H1 (cell line): Measurements from ENCODE around the gene CALML5. TPM values are rescaled to one million over a fixed set of nuclear protein-coding genes. Genes with fewer than 3 reads are reported as not detected.

Source experiments
- CTCF ChIA-PET: fragments of 300-600 bp; sonication (Branson Sonifier 250); formaldehyde crosslinking; loops from one replicate; lab custom pipeline; 2021; ENCODE audit not compliant: partially characterized antibody; lab: Charles Lee
- POLR2A ChIA-PET: fragments of 300-600 bp; sonication (Branson Sonifier 250); formaldehyde crosslinking; loops from one replicate; lab custom pipeline; 2021; ENCODE audit warnings: inconsistent platforms; ENCODE audit not compliant: partially characterized antibody; lab: Charles Lee
- DNase-seq, 2 experiments: peaks; one replicate each; pipeline versions ENCODE4 v3.0.0 to v3.0.0-alpha.2; 2010 to 2022; ENCODE audit warnings: low spot score in 2 of 2, low read depth in 1 of 2, mixed read lengths in 1 of 2
- FAIRE-seq: peaks from 2 replicates; lab custom pipeline; 2011; peaks lifted over from hg19 to GRCh38; lab: Jason Lieb, UNC
- H2AFZ ChIP-seq: 2 replicates; pipeline ENCODE4 v1.8.1; 2012; ENCODE audit warnings: low read length, inconsistent platforms
- H2AK5ac ChIP-seq: 2 replicates; pipeline ENCODE4 v1.6.1; 2013; ENCODE audit warnings: low read depth, low read length
- H2BK120ac ChIP-seq: replicated peaks from 2 replicates; pipeline ENCODE3; 2013; ENCODE audit warnings: low read depth, low read length, inconsistent platforms
- H2BK12ac ChIP-seq: 2 replicates; pipeline ENCODE4 v1.6.1; 2013; ENCODE audit warnings: low read depth, low read length
- H2BK15ac ChIP-seq: 2 replicates; pipeline ENCODE4 v1.6.1; 2013; ENCODE audit warnings: low read length
- H2BK20ac ChIP-seq: 2 replicates; pipeline ENCODE4 v1.6.1; 2013; ENCODE audit warnings: low read length
- H2BK5ac ChIP-seq: 2 replicates; pipeline ENCODE4 v1.6.1; 2013; ENCODE audit warnings: low read depth, low read length
- H3K14ac ChIP-seq: 2 replicates; pipeline ENCODE4 v1.6.1; 2013; ENCODE audit warnings: inconsistent platforms; ENCODE audit not compliant: insufficient read length
- H3K18ac ChIP-seq: 2 replicates; pipeline ENCODE4 v1.6.1; 2013; ENCODE audit warnings: low read length; ENCODE audit errors: extremely low read depth
- H3K23ac ChIP-seq: 2 replicates; pipeline ENCODE4 v1.6.1; 2013; ENCODE audit warnings: inconsistent platforms; ENCODE audit not compliant: insufficient read length
- H3K23me2 ChIP-seq: 2 replicates; pipeline ENCODE4 v1.6.1; 2013; ENCODE audit warnings: low read depth, low read length
- H3K27ac ChIP-seq: 2 replicates; pipeline ENCODE4 v1.6.1; 2011; ENCODE audit warnings: low read depth, low read length, inconsistent platforms
- H3K27me3 ChIP-seq, 4 experiments: replicated peaks in 1 of 4; 1 replicate in 1 of 4; 2 replicates in 3 of 4; pipeline versions ENCODE4 v1.6.1 to v1.8.1; 2011 to 2013; ENCODE audit warnings: low read length in 3 of 4, mild to moderate bottlenecking in 3 of 4, inconsistent platforms in 2 of 4, mixed read lengths in 2 of 4, moderate library complexity in 1 of 4; ENCODE audit not compliant: control insufficient read depth in 3 of 4, insufficient read depth in 3 of 4; ENCODE audit errors: extremely low read depth in 1 of 4
- H3K36me3 ChIP-seq, 4 experiments: 2 replicates each; pipeline versions ENCODE4 v1.6.1 to v1.8.1; 2011 to 2013; ENCODE audit warnings: mild to moderate bottlenecking in 4 of 4, low read length in 3 of 4, moderate library complexity in 2 of 4, control low read depth in 1 of 4, inconsistent platforms in 1 of 4; ENCODE audit not compliant: insufficient read depth in 4 of 4, control insufficient read depth in 2 of 4
- H3K4ac ChIP-seq: replicated peaks from 2 replicates; pipeline ENCODE3; 2013; ENCODE audit warnings: low read length, low read depth, mixed read lengths, inconsistent platforms; ENCODE audit not compliant: insufficient read length
- H3K4me1 ChIP-seq, 4 experiments: replicated peaks in 1 of 4; 1 replicate in 1 of 4; 2 replicates in 3 of 4; pipeline versions ENCODE4 v1.6.1 to v1.8.1; 2011 to 2013; ENCODE audit warnings: low read length in 3 of 4, inconsistent platforms in 2 of 4, mixed read lengths in 1 of 4; ENCODE audit not compliant: insufficient read depth in 4 of 4, control insufficient read depth in 3 of 4
- H3K4me2 ChIP-seq, 2 experiments: 2 replicates each; pipeline versions ENCODE4 v1.6.1 to v1.8.1; 2011 to 2013; ENCODE audit warnings: low read depth in 2 of 2, low read length in 2 of 2, control low read depth in 1 of 2, inconsistent platforms in 1 of 2, mild to moderate bottlenecking in 1 of 2; ENCODE audit not compliant: insufficient read depth in 1 of 2
- H3K4me3 ChIP-seq, 4 experiments: fragments of 200-600, 300-600 bp in 1 of 4; sonication (generic), shearing (Covaris generic), sonication (Bioruptor Twin) in 1 of 4; 2 replicates each; pipeline versions ENCODE4 v1.5.1 to v1.8.1; 2011 to 2016; ENCODE audit warnings: low read length in 4 of 4, low read depth in 3 of 4, control low read depth in 2 of 4, inconsistent platforms in 2 of 4, mild to moderate bottlenecking in 2 of 4, mixed read lengths in 1 of 4, moderate library complexity in 1 of 4; ENCODE audit not compliant: insufficient read depth in 2 of 4; ENCODE audit errors: extremely low read depth in 1 of 4
- H3K56ac ChIP-seq: replicated peaks from 2 replicates; pipeline ENCODE3; 2013; ENCODE audit warnings: low read depth, mild to moderate bottlenecking, mixed read lengths, low read length, inconsistent platforms; ENCODE audit not compliant: insufficient read length
- H3K79me1 ChIP-seq: 2 replicates; pipeline ENCODE4 v1.6.1; 2013; ENCODE audit warnings: low read depth, low read length, control low read depth
- H3K79me2 ChIP-seq, 2 experiments: 2 replicates each; pipeline versions ENCODE4 v1.6.1 to v1.8.1; 2012 to 2013; ENCODE audit warnings: low read length in 2 of 2, mild to moderate bottlenecking in 2 of 2, inconsistent platforms in 1 of 2; ENCODE audit not compliant: insufficient read depth in 2 of 2, control insufficient read depth in 1 of 2
- H3K9ac ChIP-seq, 4 experiments: replicated peaks in 1 of 4; 1 replicate in 1 of 4; 2 replicates in 3 of 4; pipeline versions ENCODE4 v1.6.1 to v1.8.1; 2011 to 2013; ENCODE audit warnings: low read depth in 3 of 4, low read length in 3 of 4, control low read depth in 2 of 4, mild to moderate bottlenecking in 2 of 4, moderate library complexity in 2 of 4, inconsistent platforms in 1 of 4; ENCODE audit errors: extremely low read depth in 1 of 4
- H3K9me3 ChIP-seq, 2 experiments: 2 replicates each; pipeline versions ENCODE4 v1.6.1 to v1.8.1; 2012 to 2013; ENCODE audit warnings: mild to moderate bottlenecking in 2 of 2, moderate library complexity in 2 of 2, control low read depth in 1 of 2, inconsistent platforms in 1 of 2, low read depth in 1 of 2, low read length in 1 of 2, mixed read lengths in 1 of 2; ENCODE audit not compliant: insufficient read depth in 2 of 2
- H4K20me1 ChIP-seq, 2 experiments: replicated peaks in 1 of 2; 2 replicates each; pipeline versions ENCODE3 to v1.8.1; 2011 to 2013; ENCODE audit warnings: inconsistent platforms in 2 of 2, low read length in 2 of 2, mild to moderate bottlenecking in 1 of 2; ENCODE audit not compliant: insufficient read depth in 2 of 2, control insufficient read depth in 1 of 2
- H4K5ac ChIP-seq: 2 replicates; pipeline ENCODE4 v1.6.1; 2013; ENCODE audit warnings: low read length, low read depth, mixed read lengths, inconsistent platforms; ENCODE audit not compliant: insufficient read length
- H4K8ac ChIP-seq: 2 replicates; pipeline ENCODE4 v1.8.0; 2013; ENCODE audit warnings: mild to moderate bottlenecking, moderate library complexity, low read length, inconsistent platforms; ENCODE audit not compliant: insufficient read depth; ENCODE audit errors: extremely low read depth
- H4K91ac ChIP-seq: replicated peaks from 2 replicates; pipeline ENCODE3; 2013; ENCODE audit warnings: low read length, mixed read lengths, inconsistent platforms; ENCODE audit not compliant: insufficient read length
- CREB1 ChIP-seq: IDR thresholded peaks from 2 replicates; pipeline ENCODE4 v1.6.1; 2012; ENCODE audit warnings: inconsistent platforms
- GABPA ChIP-seq: IDR thresholded peaks from 2 replicates; pipeline ENCODE4 v1.6.1; 2011; ENCODE audit warnings: mild to moderate bottlenecking, low read length, moderate library complexity, borderline replicate concordance; ENCODE audit not compliant: insufficient read depth
- JUND ChIP-seq: IDR thresholded peaks from 2 replicates; pipeline ENCODE4 v1.6.1; 2011; ENCODE audit warnings: mild to moderate bottlenecking, improper control_type of control experiment, low read length
- MAFK ChIP-seq: IDR thresholded peaks from 2 replicates; pipeline ENCODE4 v1.6.1; 2012; ENCODE audit warnings: low read depth, mild to moderate bottlenecking, improper control_type of control experiment, low read length
- NANOG ChIP-seq: IDR thresholded peaks from 2 replicates; pipeline ENCODE4 v1.6.1; 2011; ENCODE audit warnings: low read length, low read depth, mild to moderate bottlenecking, inconsistent platforms; ENCODE audit not compliant: insufficient read depth, poor library complexity, severe bottlenecking
- SAP30 ChIP-seq: fragments of 300-600 bp; sonication (generic); IDR thresholded peaks from 2 replicates; pipeline ENCODE4 v1.7.1; 2012; ENCODE audit warnings: low read length, moderate library complexity, mild to moderate bottlenecking, inconsistent platforms; ENCODE audit not compliant: insufficient read depth, insufficient replicate concordance
- SP4 ChIP-seq: IDR thresholded peaks from 2 replicates; pipeline ENCODE4 v1.6.1; 2012; ENCODE audit warnings: low read length, inconsistent platforms
- TAF7 ChIP-seq: optimal IDR thresholded peaks from 2 replicates; pipeline ENCODE3; 2011; ENCODE audit warnings: low read depth, mild to moderate bottlenecking, inconsistent platforms, low read length, moderate library complexity, borderline replicate concordance
- WGBS, 2 experiments: shearing (Covaris generic) in 1 of 2; methylation state at CpG; one replicate each; pipeline versions ENCODE4 v1.1.6 to v1.1.7; 2013 to 2015; ENCODE audit warnings: low lambda C conversion rate in 2 of 2, mixed read lengths in 2 of 2, inconsistent platforms in 1 of 2, low coverage in 1 of 2, missing lambda C conversion rate in 1 of 2; ENCODE audit not compliant: insufficient replicate concordance in 2 of 2, insufficient coverage in 1 of 2, insufficient read length in 1 of 2; ENCODE audit errors: extremely low coverage in 1 of 2, missing lambda C conversion rate in 1 of 2; 5-methylcytosine and 5-hydroxymethylcytosine counted together
- polyA plus RNA-seq, 7 experiments: library from polyadenylated mRNA; depleted of rRNA in 3 of 7; stranded (reverse) in 5 of 7; unstranded in 2 of 7; fragments of >200 nt in 5 of 7; fragments of 200-250 nt in 2 of 7; gene quantifications; 1 replicate in 5 of 7; 2 replicates in 1 of 7; 4 replicates in 1 of 7; pipeline versions ENCODE4 v1.2.1 to v1.2.3, GENCODE V29; 2011 to 2013; ENCODE audit warnings: missing spikeins in 2 of 7, mixed read lengths in 2 of 7
- total RNA-seq: library from RNA; stranded (reverse); fragmentation: NEBNext Ultra II Directional; extraction: Animal tissue kit (Norgen Biotek cat#: 25700); gene quantifications from 2 replicates; pipeline ENCODE4 v1.2.1, GENCODE V29; 2021
- TF ChIP-seq, protein P1 (sequence below): IDR thresholded peaks from 2 replicates; pipeline ENCODE4 v1.6.1; 2011; ENCODE audit warnings: low read depth, mild to moderate bottlenecking, low read length; ENCODE audit not compliant: insufficient read depth

CALML5 gene
- total and polyA plus RNA-seq, 2 of the 8 experiments (the other 6 are each of a cell fraction or from before 2014, with no cell fraction given) = not detected

GRCh38 chr10:5506751-5507648 is 7.6 kb upstream of the CALML5 start:
- Histone ChIP-seq H3K23me2 (no peaks in the 10 kb centered on the region; the same call in 1 of the 2 replicates), H3K9me3 (no peaks in the 10 kb centered on the region), H2AFZ (no peak overlapping the region), H2AK5ac (no peak overlapping the region), H3K4me2 (no peak overlapping the region), H3K27me3 (no peaks in the 10 kb centered on the region), H3K18ac (no peak overlapping the region), H3K36me3 (no peaks in the 10 kb centered on the region), H2BK12ac (peak overlapping the region; percentile 9; the same call in 1 of the 2 replicates), H3K79me2 (no peaks in the 10 kb centered on the region), H3K4ac (no peak overlapping the region), H4K20me1 (no peaks in the 10 kb centered on the region), H4K5ac (no peak overlapping the region), H4K91ac (no peak overlapping the region), H3K79me1 (no peaks in the 10 kb centered on the region), H3K14ac (no peak overlapping the region), H2BK5ac (no peak overlapping the region), H3K4me3 (no peak overlapping the region), H3K56ac (no peak overlapping the region), H4K8ac (no peak overlapping the region; the same call in 1 of the 2 replicates), H2BK120ac (no peak overlapping the region), H3K23ac (no peak overlapping the region), H3K4me1 (no peaks in the 10 kb centered on the region; a peak in 1 of 7 replicates), H2BK15ac (no peak overlapping the region), H3K27ac (no peak overlapping the region), H2BK20ac (no peak overlapping the region; the same call in 1 of the 2 replicates), H3K9ac (no peak overlapping the region)
- DNase-seq (no peak), FAIRE-seq (no peak)
- ChIA-PET CTCF (interaction anchor here (0.7 to 1.7 kb wide), 2 partner anchors 21 to 116 kb away, joined by 3 to 4 read pairs; no protein-coding TSS in a partner anchor), POLR2A (no interaction called here)
- TF ChIP-seq SAP30 (no peak), SP4 (no peak), GABPA (no peak), CREB1 (no peak), NANOG (no peak), JUND (no peak), TAF7 (no peak), MAFK (no peak)
- TF ChIP-seq, protein P1, sequence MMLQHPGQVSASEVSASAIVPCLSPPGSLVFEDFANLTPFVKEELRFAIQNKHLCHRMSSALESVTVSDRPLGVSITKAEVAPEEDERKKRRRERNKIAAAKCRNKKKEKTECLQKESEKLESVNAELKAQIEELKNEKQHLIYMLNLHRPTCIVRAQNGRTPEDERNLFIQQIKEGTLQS = no peak
- 92% methylated on average over 15 of the region's 19 CpGs; no CpG with 5 or more reads in 1 of the 2 experiments for WGBS, 2 experiments
